ENCODE results near the gene FOXL1.

The FOXL1 gene

DNA sequence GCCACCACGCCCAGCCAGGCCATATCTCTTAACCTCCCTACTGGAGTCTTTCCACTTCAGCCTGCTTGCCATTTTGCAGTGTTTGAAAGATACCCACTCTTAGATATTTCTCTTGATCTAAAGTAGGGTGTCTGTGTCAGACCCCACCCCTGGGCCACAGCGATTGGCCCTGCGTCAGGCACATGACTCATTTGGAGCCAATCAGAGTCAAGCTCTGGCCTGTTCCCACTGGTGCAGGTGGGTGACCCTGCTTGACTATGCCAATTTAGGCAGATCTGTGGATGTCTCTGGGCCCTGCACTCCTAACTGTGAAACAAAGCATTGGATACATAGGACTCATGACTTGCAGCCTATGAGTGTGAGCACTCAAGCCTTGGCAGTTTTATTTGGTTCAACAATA, 27.6 kb downstream of the FOXL1 start:
- no peak for DNase-seq (ENCODE audit: low read depth in 2 of 2)

DNA sequence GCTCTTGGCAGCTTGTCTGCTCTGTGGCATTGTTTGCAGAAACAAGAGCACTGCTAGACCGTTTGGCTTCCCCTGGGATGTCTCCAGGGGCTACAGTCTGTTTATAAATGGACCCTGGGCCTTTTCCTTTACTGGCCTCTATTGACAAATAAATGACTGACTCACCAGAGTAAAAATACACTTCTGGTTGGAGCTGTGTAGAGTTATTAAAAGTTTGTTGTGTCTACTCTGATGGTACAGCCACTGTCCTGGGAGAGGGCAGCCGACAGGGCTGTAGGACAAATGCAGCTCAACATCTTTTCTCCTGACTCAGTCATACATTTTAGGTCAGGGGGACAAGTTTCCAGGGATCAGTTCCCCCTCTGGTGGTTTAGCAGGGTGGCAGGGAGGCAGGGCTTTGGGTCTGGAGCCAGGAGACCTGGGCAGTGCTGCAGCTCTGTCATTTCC, 30.0 kb downstream of the FOXL1 start:
- DNase-seq (ENCODE audit: low read depth in 2 of 2), result no peak

DNA sequence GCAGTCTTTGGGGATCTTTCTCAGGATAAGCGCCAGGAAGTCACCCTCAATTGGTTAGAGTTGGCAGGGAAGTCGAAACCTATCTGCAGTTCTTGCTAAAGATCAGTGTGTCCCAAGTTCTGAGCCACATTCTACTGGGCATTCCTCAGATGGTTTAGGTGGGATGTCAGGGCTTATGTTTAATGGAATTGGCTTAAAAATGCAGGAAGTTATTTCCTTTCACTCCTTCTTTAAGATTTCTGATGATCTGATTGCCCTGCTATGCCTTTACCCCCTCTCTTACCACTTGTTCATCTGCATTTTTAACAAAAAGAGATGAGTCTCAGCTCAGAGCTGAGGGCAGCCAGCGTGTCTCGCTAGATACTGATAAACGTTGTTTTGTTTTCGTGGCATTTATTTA, 30.8 kb downstream of the FOXL1 start:
- DNase-seq (ENCODE audit: low read depth in 2 of 2), result peak; percentile 90 to 92

DNA sequence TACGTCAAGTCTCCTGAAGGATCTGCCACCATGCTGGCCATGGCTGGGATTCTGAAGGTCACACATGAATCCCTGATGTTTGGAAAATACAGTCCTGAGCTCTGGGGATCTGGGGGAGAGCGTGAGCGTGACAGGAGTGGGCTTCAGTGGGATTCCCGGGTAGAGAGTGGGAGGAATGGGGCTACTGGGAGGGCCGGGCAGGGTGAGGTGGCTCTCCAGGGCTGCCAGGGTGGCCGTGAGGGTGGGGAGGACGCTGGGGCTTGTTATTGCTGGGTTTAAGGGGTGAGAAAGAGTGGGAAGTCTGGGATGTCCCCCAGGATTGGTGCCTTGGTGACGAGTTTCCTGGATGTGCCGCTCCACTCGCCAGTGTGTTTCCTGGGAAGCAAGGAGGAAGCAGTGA, 31.3 kb downstream of the FOXL1 start:
- no peak for DNase-seq (ENCODE audit: low read depth in 2 of 2)

DNA sequence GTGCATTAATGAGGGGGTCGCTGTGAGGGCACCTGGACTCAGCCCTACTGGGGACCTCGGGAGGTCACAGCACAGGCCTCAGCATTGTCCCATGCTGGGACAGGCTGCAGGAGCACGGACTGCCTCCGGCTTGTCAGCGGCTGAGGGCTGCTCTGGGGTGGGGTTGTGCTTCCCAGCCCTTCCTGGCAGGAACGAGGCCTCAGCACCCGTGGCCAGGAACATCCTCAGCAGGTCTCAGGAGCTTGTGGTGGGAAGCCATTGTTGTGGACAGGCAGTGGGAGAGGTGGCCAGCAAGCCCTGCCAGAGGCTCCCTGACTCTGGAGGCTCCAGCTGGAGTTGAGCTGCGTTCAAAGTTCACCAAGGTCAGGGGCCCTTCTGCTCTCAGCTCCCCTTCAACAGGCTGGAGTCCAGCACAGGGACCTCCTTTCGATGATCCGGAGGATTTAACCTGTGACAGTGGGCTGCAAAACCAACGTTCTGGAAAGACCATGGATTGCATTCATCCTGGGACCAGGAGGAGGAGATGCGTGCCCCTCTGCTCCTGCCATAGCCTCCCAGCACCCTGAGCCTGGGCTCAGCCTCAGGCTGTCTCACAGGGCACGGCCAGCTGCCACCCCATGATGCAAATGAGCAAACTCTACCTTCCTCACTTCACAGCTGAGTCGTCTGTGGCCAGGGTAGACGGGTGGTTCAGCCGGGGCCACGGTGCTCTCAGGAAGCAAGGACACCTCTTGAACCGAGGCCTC, 32.6 kb downstream of the FOXL1 start:
- no peak for DNase-seq (ENCODE audit: low read depth in 2 of 2)

DNA sequence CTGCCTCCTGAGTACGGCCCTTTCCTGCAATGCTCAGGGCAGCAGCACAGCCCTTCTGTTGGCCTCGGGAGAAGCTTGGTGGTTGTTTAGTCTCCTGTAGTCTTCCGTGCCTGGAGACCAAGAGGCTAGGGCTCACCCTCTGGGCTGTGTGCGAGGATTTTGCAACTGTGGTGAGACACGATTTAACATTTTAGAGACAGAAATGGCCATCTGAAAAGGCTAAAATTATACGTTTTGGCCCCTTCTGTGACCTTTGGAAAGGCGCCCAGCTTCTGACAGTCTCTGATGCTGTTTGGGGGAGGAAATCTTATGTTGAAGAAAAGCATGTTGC, 33.1 kb downstream of the FOXL1 start:
- peak; percentile 19 to 28 for DNase-seq (ENCODE audit: low read depth in 2 of 2)

DNA sequence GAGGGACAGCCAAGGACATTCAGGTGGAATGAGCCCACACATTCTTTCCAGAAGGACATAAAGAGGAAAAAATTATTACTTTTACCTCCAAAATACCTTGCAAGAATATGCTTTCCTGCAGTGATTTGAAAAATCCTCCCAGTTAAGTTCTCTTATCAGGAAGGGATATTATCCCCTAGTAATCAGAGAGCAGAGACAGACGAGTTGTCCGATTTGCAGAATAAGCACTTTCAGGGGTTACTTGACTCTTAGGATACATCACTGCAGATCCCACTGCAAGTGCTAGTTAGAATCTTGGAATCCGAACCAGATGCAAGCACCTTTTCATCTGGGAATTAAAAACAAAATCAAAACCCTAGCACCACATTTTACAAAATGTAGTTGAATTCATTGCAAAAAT, 33.6 kb downstream of the FOXL1 start:
- no peak for DNase-seq (ENCODE audit: low read depth in 2 of 2)

DNA sequence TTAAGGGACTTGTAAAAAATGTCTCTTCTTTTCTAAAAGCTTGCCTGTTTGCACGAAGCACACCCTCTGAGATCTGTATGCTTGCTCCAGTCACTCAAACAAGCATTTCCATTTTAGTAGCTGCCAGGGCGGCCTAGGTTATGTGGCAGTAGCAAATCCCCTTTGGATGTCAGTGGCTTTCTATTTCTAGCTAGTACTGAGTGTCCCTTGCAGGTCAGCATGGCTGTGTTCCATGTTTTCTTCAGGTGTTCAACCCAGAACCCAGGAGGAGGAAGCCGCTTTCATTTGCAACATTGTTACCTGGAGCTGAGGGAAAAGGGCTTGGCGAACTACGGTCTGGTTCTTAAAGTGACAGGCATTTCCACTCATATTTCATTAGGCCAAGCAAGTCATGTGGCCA, 36.4 kb downstream of the FOXL1 start:
- DNase-seq (ENCODE audit: low read depth in 2 of 2), result no peak

DNA sequence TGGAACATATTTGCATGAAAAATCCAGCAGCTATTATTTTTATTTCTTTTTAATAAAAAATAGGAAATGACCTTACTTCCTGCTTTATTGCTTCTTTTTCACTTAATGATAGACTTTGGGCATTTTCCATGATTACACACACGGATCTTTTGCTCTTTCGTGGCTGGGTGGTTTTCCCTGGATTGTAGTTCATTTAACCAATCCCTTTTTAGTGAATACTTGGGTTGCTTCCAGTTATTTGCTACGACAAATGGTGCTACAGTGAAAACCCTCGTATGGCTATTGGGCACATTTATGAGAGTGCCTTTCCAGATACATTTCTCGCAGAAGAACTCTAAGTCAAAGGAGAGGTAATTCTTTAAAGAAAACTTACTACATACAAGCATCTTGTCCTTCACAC, 38.6 kb downstream of the FOXL1 start:
- DNase-seq (ENCODE audit: low read depth in 2 of 2), result no peak

DNA sequence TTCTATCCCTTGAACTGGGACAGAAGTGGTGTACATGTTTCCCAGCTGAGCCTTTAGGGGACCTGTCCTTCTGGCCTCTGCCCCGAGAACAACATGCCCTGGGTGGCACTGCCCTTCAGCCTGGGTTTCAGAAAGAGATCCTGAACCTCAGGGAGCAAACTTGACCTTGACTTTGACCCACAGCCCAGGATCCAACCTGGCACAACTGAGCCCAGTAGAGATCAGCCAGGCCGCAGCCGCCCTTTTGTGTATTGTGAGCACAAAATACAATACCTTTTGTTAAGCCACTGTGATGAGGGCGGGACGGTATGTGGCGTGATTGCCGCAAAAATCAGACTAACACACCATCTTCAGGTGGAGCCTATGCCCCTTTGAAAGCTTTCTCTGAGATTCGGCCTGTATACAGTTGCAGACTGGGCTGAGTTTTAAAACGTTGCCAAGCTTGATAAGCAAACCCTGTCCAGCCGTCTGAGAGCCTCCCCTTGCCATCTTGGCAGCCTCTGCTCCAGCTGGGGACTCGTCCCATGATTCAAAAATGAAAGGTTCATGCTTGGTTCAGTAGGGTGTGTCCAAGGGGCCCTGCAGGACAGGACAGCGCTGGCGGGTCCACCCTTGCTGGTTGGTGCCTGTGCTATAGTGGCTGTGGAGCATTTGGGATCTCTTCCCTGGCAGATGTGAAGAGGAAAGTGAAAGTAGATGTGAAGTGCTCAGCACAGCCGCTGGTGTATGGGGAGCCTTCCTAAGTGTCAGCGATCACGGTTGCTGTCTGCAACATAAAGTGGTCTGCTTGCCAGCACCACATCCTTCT, 40.3 kb downstream of the FOXL1 start:
- no peak for DNase-seq (ENCODE audit: low read depth in 2 of 2)

DNA sequence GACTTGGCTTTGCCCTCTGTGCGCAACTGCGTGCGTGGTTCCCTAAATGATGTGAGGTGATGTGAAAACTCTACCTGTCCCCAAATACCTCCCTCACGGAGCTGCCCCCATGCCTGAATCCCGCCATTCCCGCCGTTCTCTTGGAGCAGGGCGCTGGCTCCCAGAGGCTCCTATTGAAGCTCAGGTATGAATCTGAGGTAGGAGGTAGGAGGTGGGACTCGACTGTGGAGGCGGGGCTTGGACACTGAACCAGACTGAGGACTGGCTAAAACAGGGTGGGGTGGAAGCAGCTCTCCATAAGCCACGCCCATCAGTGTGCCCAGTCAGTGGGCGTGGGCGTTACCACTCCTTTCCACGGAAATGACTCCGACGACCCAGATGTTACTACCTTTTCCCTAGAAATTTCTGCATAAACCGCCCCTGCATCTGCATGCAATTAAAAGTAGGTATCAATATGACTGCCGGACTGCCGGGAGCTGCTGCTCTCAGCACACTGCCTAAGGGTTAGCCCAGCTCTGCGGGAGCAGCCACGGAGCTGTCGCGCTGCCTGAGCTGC, 41.0 kb downstream of the FOXL1 start:
- no peak for DNase-seq (ENCODE audit: low read depth in 2 of 2)

DNA sequence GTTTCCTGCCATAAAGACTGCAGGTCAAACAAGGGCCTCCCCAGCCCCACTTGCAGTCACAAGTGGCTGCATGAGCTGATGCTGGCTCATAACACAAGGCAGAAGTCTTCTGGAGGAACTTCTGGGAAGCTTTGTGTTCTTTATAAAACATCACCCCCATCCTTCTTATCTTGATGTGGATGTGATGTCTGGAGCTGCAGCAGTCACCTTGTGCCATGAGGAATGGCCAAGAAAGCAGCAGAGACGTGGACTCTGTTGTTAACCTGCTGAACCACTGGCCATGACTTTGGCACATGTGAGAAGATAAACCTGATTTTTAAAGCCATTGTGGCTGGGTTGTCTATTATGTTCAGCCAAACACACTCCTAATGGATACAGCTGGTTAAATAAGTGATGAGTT, 41.8 kb downstream of the FOXL1 start:
- DNase-seq (ENCODE audit: low read depth in 2 of 2), result no peak

DNA sequence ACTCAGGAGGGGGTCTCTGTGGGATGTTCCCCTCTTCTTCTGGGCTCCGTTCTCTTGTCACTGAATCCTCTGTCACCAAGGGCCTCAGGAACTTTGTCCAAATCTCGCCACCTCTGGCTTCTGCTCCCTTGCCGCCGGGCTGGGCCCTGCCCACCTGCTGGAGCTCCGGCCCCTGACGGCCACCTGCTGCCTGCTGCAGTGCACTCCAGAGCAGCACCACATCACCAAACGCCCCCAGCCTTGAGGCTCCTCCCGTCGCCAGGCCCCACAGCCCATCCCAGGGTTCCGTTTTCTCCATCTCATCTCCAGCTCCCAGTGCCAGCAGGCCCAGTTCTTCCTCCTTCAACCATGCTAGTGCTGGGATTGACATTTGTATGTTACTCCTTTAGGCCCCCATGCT, 43.6 kb downstream of the FOXL1 start:
- no peak for DNase-seq (ENCODE audit: low read depth in 2 of 2)

DNA sequence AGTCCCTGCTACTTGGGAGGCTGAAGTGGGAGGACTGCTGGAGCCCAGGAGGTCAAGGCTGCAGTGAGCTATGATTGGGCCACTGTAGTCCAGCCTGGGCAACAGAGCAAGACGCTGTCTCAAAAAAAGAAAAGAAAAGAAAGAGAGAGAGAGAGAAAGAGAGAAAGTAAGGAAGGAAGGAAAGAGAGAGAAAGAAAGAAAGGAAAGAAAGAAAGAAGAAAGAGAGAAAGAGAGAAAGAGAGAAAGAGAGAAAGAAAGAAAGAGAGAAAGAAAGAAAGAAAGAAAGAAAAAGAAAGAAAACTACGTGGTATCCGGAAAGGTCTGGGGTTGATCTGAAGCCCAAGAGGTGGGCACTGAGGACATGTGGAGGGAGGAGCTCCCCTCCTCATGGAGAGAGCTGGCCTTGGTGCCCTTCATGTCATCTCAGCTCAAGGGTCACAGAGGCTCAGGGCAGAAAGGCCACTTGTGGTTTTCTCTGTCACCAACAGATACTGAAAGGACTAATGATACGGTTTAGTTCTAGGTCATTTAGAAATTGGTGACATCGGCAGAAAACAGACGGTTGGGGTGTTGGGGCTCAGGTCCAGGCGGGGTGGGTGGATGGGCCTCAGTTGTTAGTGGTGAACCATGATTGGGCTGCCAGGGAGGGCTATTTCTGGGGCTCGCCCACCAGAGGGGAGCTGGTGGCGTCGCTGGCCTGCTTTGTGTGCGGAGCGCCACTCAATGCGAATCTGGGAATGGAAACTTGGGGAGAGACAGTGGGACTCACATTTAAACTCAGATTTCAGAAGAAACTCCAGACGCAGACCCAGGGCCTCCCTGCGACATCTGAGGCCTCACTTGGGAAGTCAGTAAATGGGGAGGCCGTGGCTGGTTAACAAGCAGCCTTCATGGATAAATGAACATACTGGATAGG, 44.6 kb downstream of the FOXL1 start:
- DNase-seq (ENCODE audit: low read depth in 2 of 2), result no peak

DNA sequence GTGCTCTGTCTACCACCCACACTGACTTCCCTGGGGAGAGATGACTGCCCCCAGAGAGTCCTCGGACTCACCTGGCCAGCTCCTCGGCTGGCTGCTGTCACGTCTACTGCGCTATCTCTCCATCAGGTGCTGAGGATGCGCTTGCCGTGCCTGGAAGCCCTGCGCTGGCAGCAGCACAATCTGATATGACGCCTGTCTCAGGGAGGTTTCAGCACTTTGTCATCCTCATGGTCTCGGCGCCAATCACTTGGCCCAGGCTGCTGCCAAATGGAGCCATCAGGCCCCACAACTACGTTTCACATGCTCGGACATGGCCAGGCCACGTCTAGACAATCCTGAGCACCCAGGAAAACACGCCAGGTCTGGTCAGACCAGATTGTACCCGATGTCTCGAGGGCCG, 46.7 kb downstream of the FOXL1 start:
- no peak for DNase-seq (ENCODE audit: low read depth in 2 of 2)

DNA sequence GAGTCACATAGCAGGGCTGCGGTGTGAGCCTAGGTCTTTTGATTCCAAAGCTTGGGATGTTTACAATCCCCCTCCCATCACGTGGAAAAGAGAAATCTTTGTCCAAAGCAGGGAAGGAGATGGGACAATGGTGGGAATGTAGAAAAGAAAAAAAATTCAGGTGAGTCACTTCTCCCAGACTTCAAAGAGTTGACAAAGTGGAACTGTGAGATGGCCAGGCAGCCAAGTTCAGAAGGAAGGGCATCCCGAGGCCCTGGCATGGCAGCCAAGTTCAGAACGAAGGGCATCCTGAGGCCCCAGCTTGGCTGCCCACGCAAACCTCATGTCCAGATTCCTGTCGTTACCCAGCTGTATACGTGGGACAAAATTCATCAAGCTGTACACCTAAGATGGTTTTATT, 47.5 kb downstream of the FOXL1 start:
- no peak for DNase-seq (ENCODE audit: low read depth in 2 of 2)

DNA sequence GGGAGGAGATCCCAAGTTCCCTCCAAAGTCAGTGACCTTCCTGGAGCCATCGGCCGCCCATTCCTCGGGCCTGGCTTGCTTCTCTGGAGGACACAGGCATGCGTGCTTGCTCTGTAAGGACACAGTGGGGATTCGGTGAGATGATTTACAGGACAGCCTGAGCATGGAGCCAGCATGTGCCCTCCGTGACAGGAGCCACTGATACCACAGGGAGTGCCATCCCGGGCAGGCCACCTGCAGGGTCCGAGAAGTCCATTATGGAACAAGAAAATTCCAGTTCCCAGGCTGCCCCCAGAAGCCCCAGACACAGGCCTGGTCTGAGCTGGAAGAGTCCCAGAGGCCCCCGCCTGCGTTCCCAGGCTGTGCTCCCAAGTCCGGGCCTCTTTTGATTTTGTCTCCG, 47.9 kb downstream of the FOXL1 start:
- DNase-seq (ENCODE audit: low read depth in 2 of 2), result no peak

DNA sequence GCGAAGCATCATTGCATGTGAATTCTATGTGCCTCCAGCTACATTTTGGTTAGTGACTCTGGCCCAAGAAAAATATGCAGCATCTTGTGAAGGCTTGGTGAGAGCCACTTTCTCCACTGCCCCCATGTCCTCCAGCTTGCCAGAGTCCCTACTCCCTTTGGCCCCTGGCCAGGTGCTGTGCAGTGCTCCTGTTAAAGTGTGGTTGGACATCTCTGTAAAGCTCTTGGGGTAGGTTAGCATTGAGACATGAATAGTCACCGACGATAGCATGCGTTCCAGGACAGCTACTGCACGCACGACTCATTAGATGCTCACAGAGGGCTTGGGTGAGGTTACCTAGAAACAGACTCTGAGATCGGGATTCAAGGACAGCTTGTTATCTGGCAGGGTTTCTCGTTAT, 48.6 kb downstream of the FOXL1 start:
- DNase-seq (ENCODE audit: low read depth in 2 of 2), result no peak

DNA sequence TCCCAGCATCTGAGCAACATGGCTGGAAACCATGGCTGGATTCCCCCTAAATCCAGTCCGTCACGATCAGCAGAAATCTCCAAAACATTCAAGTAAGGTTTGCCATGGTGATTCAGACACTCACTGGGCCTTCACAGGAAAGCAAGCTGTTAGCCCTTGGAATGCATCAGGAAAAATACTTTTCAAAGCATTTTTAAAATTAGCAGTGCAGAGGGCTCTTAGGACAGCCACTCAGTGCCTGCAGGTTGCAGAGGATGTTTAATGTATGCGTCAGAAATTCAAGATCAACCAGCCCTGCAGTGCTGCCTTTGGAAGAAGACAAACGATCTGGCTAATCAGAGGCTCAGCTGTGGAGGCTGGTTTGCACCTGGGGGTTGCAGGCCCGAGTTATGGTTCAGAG, 50.3 kb downstream of the FOXL1 start:
- DNase-seq (ENCODE audit: low read depth in 2 of 2), result peak; percentile 21 to 26

DNA sequence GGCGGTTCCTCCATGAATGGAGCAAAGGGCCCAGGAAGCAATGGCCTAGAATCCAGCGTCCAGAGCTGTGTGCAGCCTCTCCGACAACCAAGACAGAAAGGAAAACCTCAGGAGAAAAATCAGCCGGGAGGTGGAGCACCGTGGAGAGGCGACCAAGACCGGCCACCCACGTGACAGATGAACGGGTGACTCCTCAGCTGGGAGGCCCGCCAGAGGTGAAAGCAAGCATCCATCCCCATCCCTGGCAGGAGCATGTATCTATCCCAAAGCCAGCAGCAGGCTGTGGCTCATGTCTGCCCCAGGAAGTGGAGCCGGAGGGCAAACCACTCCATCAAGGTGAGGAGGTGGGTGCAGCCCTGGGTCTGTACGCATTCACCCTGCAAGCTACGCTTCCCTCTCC, 52.1 kb downstream of the FOXL1 start:
- DNase-seq (ENCODE audit: low read depth in 2 of 2), result no peak

DNA sequence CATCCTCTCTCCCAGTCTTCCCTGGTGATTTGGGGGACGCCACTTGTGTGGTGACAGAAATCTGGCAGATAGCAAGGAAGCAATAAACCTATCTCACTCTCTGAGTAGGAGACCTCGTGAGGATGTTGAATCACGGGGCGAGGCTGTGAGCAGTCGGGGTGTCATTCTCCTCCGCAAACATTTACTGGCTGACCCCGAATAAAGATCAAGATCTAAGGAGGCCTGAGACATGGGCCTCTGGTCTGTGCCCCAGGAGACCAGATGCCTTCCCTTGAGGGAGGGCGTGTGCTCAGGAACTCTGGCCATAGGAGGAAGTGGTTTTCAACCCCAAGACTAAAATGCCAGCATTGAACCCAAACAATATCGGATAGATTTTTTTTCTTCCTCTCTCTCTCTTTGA, 53.1 kb downstream of the FOXL1 start:
- no peak for DNase-seq (ENCODE audit: low read depth in 2 of 2)
